GM19395 (cell line): ENCODE data around the gene MRPL40.

Source experiments
- ATAC-seq: cut with Tn5 transposase; IDR thresholded peaks from one replicate; pipeline ENCODE4 v1.9.1; 2021; ENCODE audit warnings: mild to moderate bottlenecking, moderate library complexity; ENCODE audit not compliant: unreplicated experiment

MRPL40 gene

GRCh38 chr22:19479355-19480172, 47.2 kb downstream of the MRPL40 start, which contains the start of gene CDC45:
CDC45 (plus strand) TSS chr22:19479920; CDS start chr22:19479969, 49 bp downstream.
- peak; percentile 83 for ATAC-seq

- no peak for ATAC-seq
Measured at GRCh38 chr22:19480173-19480568, 47.8 kb downstream of the MRPL40 start.

GRCh38 chr22:19480789-19481188, 48.4 kb downstream of the MRPL40 start:
- no peak for ATAC-seq

GRCh38 chr22:19482297-19482696, 50.0 kb downstream of the MRPL40 start:
- no peak for ATAC-seq

DNA sequence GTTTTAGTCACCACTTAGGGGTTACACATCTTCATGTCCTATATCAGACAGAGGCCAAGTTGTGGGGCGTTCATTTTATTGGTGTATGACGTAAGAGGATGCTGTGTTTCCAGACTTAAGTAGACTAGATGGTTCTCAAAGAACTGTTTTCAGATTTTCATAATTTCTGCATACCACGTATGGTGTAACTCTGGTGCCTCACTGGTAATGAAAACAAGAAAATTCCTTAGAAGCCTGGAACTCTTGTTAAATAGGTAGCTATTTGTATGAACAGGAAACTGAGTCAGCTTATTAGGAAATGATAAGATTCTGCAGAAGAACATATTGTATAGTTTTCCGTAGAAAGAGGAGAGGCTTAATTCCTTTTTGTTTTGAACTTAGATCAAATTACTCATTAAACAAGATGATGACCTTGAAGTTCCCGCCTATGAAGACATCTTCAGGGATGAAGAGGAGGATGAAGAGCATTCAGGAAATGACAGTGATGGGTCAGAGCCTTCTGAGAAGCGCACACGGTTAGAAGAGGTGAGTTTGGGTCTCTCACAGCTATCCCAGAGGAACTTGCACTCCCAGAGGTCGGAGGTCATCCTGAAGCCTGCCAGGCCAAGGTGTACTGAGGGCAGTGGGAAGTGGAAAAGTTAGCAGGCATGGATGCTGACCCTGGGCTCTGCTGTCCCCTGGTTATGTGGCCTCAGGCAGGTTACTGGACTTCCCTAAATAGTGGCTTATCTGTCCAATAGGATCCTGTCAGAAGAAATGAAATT, 51.3 kb downstream of the MRPL40 start:
- ATAC-seq: no peak
